Erythroblast (primary cell): ENCODE results near the gene BCAM.
"Not testable (repeated sequence)": the region's sequence is repeated elsewhere in the genome, so short reads cannot be mapped to it uniquely, and the experiment has no call there.

Experiments used
- GATA1 ChIP-seq: IDR thresholded peaks from 2 replicates; pipeline ENCODE4 v1.6.1; 2011; ENCODE audit warnings: low read depth, mild to moderate bottlenecking, control low read depth, low read length, moderate library complexity
- POLR2A ChIP-seq: IDR thresholded peaks from 2 replicates; pipeline ENCODE4 v1.6.1; 2011; ENCODE audit warnings: mild to moderate bottlenecking, low read length

GRCh38 chr19:44781694-44782093, 27.2 kb upstream of the BCAM start:
- TF ChIP-seq POLR2A, GATA1: not testable (repeated sequence)
